HCT116 (cell line): ENCODE results near the gene WAC.

Source experiments
- JUND ChIP-seq: IDR thresholded peaks from 2 replicates; pipeline ENCODE4 v1.6.1; 2012
- MAX ChIP-seq: IDR thresholded peaks from 2 replicates; pipeline ENCODE4 v1.6.1; 2012
- POLR2A ChIP-seq: IDR thresholded peaks from 2 replicates; pipeline ENCODE4 v1.7.0; 2011; ENCODE audit warnings: borderline replicate concordance; ENCODE audit not compliant: insufficient read depth, insufficient read length; ENCODE audit errors: extremely low read depth
- POLR2AphosphoS5 ChIP-seq: IDR thresholded peaks from 2 replicates; pipeline ENCODE4 v1.6.1; 2011; ENCODE audit warnings: mild to moderate bottlenecking, low read depth, low read length, moderate library complexity
- SP1 ChIP-seq: IDR thresholded peaks from 2 replicates; pipeline ENCODE4 v1.6.1; 2012; ENCODE audit warnings: low read depth
- TF ChIP-seq, protein P1 (sequence below), 3 experiments: fragments of 200-600 bp in 1 of 3; sonication (generic) in 1 of 3; IDR thresholded peaks in 2 of 3; conservative IDR thresholded peaks in 1 of 3; 2 replicates each; pipeline ENCODE4 v1.5.1; 2012 to 2017; ENCODE audit warnings: low read depth in 2 of 3, low read length in 2 of 3, antibody characterized with exemption in 1 of 3, borderline replicate concordance in 1 of 3, control low read depth in 1 of 3, mild to moderate bottlenecking in 1 of 3, mixed read lengths in 1 of 3, mixed run types in 1 of 3, moderate library complexity in 1 of 3; ENCODE audit not compliant: insufficient read depth in 1 of 3
- TF ChIP-seq, protein P2 (sequence below): IDR thresholded peaks from 2 replicates; pipeline ENCODE4 v1.6.1; 2012

- TF ChIP-seq, protein P1, sequence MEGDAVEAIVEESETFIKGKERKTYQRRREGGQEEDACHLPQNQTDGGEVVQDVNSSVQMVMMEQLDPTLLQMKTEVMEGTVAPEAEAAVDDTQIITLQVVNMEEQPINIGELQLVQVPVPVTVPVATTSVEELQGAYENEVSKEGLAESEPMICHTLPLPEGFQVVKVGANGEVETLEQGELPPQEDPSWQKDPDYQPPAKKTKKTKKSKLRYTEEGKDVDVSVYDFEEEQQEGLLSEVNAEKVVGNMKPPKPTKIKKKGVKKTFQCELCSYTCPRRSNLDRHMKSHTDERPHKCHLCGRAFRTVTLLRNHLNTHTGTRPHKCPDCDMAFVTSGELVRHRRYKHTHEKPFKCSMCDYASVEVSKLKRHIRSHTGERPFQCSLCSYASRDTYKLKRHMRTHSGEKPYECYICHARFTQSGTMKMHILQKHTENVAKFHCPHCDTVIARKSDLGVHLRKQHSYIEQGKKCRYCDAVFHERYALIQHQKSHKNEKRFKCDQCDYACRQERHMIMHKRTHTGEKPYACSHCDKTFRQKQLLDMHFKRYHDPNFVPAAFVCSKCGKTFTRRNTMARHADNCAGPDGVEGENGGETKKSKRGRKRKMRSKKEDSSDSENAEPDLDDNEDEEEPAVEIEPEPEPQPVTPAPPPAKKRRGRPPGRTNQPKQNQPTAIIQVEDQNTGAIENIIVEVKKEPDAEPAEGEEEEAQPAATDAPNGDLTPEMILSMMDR (IDR thresholded peaks at IDR 0.05 in 2 of 3, conservative IDR thresholded peaks at IDR 0.05 in 1 of 3; ENCODE audit: borderline replicate concordance in 1 of 3, insufficient read depth in 1 of 3, low read depth in 2 of 3, low read length in 2 of 3), result no peak
- TF ChIP-seq POLR2AphosphoS5, result no peak
- TF ChIP-seq, protein P2, sequence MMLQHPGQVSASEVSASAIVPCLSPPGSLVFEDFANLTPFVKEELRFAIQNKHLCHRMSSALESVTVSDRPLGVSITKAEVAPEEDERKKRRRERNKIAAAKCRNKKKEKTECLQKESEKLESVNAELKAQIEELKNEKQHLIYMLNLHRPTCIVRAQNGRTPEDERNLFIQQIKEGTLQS, result no peak
- no peak for TF ChIP-seq JUND
- TF ChIP-seq MAX, result no peak
- no peak for TF ChIP-seq POLR2A
- TF ChIP-seq SP1, result no peak
Measured at GRCh38 chr10:28497313-28498126, 35.4 kb upstream of the WAC start.
